Naive thymus-derived CD8-positive, alpha-beta T cell (primary cell): ENCODE data around the gene RAB43. TPM values are rescaled to one million over a fixed set of nuclear protein-coding genes. Genes with fewer than 3 reads are reported as not detected.
"Not testable (repeated sequence)": the region's sequence is repeated elsewhere in the genome, so short reads cannot be mapped to it uniquely, and the experiment has no call there.

Experiments
- ATAC-seq, 2 donors: fragments of 150-1000 bp; cut with Tn5 transposase in 1 of 2; sonication (Bioruptor Pico), chemical (Tn5 transposase) in 1 of 2; 1 replicate in 1 of 2; 2 replicates in 1 of 2; pipeline ENCODE4 v1.10.0; 2021; ENCODE audit warnings: mild to moderate bottlenecking in 2 of 2, moderate library complexity in 2 of 2
- POLR2A ChIA-PET: fragments of 350-600 bp; sonication (Branson Sonifier 250); formaldehyde crosslinking; loops from one replicate; lab custom pipeline; 2021; ENCODE audit warnings: antibody characterized with exemption; lab: Charles Lee
- DNase-seq, 10 donors: peaks; one replicate each; pipeline versions ENCODE4 v3.0.0 to v3.0.0-alpha.2; 2020 to 2022
- H3K27ac Mint-ChIP-seq, 10 donors: one replicate each; pipeline ENCODE4 v1.8.0; 2020 to 2022; ENCODE audit warnings: mild to moderate bottlenecking in 10 of 10, mixed read lengths in 10 of 10, moderate library complexity in 4 of 10, inconsistent platforms in 1 of 10
- H3K27me3 Mint-ChIP-seq, 5 donors: one replicate each; pipeline ENCODE4 v1.8.0; 2021 to 2022; ENCODE audit warnings: mixed read lengths in 5 of 5
- H3K36me3 Mint-ChIP-seq, 3 donors: one replicate each; pipeline ENCODE4 v1.8.0; 2020 to 2022; ENCODE audit warnings: mixed read lengths in 3 of 3, mild to moderate bottlenecking in 2 of 3, inconsistent platforms in 1 of 3
- H3K4me1 Mint-ChIP-seq, 4 donors: one replicate each; pipeline ENCODE4 v1.8.0; 2021 to 2022; ENCODE audit warnings: mixed read lengths in 4 of 4
- H3K4me3 Mint-ChIP-seq, 10 donors: one replicate each; pipeline ENCODE4 v1.8.0; 2020 to 2022; ENCODE audit warnings: mild to moderate bottlenecking in 10 of 10, mixed read lengths in 10 of 10, moderate library complexity in 6 of 10, inconsistent platforms in 1 of 10
- H3K9me3 Mint-ChIP-seq, 9 donors: one replicate each; pipeline ENCODE4 v1.8.0; 2020 to 2022; ENCODE audit warnings: mixed read lengths in 9 of 9, mild to moderate bottlenecking in 3 of 9, inconsistent platforms in 1 of 9, moderate library complexity in 1 of 9
- polyA plus RNA-seq, 3 donors: library from polyadenylated mRNA; unstranded; fragments of 300-500 nt; fragmentation: Illumina TruSeq; gene quantifications; one replicate each; pipeline ENCODE4 v1.2.3, GENCODE V29; 2021
- total RNA-seq, 8 experiments: library from RNA in 2 of 8; stranded (reverse) in 2 of 8; gene quantifications; one replicate each; pipeline ENCODE4 v1.2.3 and lab custom pipeline; 2021 to 2026

Gene RAB43
- total and polyA plus RNA-seq, 5 experiments from 2014 or later: 15.7 to 130 (median 43.1) TPM

GRCh38 chr3:129136275-129136674 lies 14.7 kb upstream of the RAB43 start:
- peaks cover 16 to 19% (median 18%) of the 10 kb centered on the region in 4 donors for H3K4me1 Mint-ChIP-seq
- not testable (repeated sequence) for DNase-seq, H3K27me3 Mint-ChIP-seq, H3K9me3 Mint-ChIP-seq, H3K4me3 Mint-ChIP-seq, H3K27ac Mint-ChIP-seq, ATAC-seq
- H3K36me3 Mint-ChIP-seq: peaks cover 7 to 84% (median 11%) of the 10 kb centered on the region in 3 donors
- POLR2A ChIA-PET: interaction anchor here (0.6 to 6.0 kb wide), 3 partner anchors 17 to 104 kb away, joined by 3 to 61 read pairs (median 3); partner anchors contain the start of gene RAB43

- Mint-ChIP-seq H3K9me3 (no peaks in the 10 kb centered on the region), H3K4me1 (peaks cover 17 to 22% (median 19%) of the 10 kb centered on the region in 4 donors), H3K27me3 (no peaks in the 10 kb centered on the region), H3K36me3 (peaks cover 9 to 88% (median 11%) of the 10 kb centered on the region in 3 donors), H3K27ac (peak overlapping the region; percentile 64 to 95 (median 85)), H3K4me3 (peak overlapping the region in 9 of 10 donors; percentile 14 to 73 (median 42))
- ATAC-seq: peak; percentile 78 to 83
- DNase-seq: peak in 2 of 10 donors; percentile 30 to 32
- POLR2A ChIA-PET: interaction anchor here (0.6 to 6.0 kb wide), 4 partner anchors 13 to 184 kb away, joined by 3 to 61 read pairs (median 3); partner anchors contain the start of gene RAB43
These were observed 10.7 kb upstream of the RAB43 start for GRCh38 chr3:129132097-129132866.

GRCh38 chr3:129131465-129132088 lies 10.0 kb upstream of the RAB43 start:
- Mint-ChIP-seq H3K4me1 (peaks cover 17 to 29% (median 22%) of the 10 kb centered on the region in 4 donors), H3K4me3 (peak overlapping the region in 2 of 10 donors; percentile 37 to 73), H3K36me3 (peaks cover 9 to 81% (median 11%) of the 10 kb centered on the region in 3 donors), H3K27ac (peak overlapping the region; percentile 55 to 95 (median 85)), H3K9me3 (no peaks in the 10 kb centered on the region), H3K27me3 (no peaks in the 10 kb centered on the region)
- POLR2A ChIA-PET: interaction anchor here (0.6 to 6.0 kb wide), 3 partner anchors 12 to 184 kb away, joined by 3 to 61 read pairs (median 3); partner anchors contain the start of gene RAB43
- DNase-seq (no peak), ATAC-seq (no peak)

GRCh38 chr3:129130291-129130813 lies 8.7 kb upstream of the RAB43 start:
- H3K4me3 Mint-ChIP-seq: no peak overlapping the region
- DNase-seq (no peak), ATAC-seq (no peak)
- POLR2A ChIA-PET: interaction anchor here (0.9 kb wide), 2 partner anchors 9 to 107 kb away, joined by 3 to 4 read pairs; partner anchors contain the start of gene RAB43
- H3K9me3 Mint-ChIP-seq: no peaks in the 10 kb centered on the region
- H3K36me3 Mint-ChIP-seq: peaks cover 9 to 73% (median 11%) of the 10 kb centered on the region in 3 donors
- H3K27ac Mint-ChIP-seq: peak overlapping the region in 1 of 10 donors; percentile 49
- no peaks in the 10 kb centered on the region for H3K27me3 Mint-ChIP-seq
- peaks cover 17 to 33% (median 23%) of the 10 kb centered on the region in 4 donors for H3K4me1 Mint-ChIP-seq

GRCh38 chr3:129128357-129129155 lies 7.0 kb upstream of the RAB43 start:
- no peaks in the 10 kb centered on the region for H3K27me3 Mint-ChIP-seq
- DNase-seq: no peak
- POLR2A ChIA-PET: interaction anchor here (0.6 to 1.6 kb wide), 2 partner anchors 8 to 10 kb away, joined by 5 to 8 read pairs; no protein-coding TSS in a partner anchor
- no peak for ATAC-seq
- peaks cover 0 to 56% (median 9%) of the 10 kb centered on the region in 3 donors for H3K36me3 Mint-ChIP-seq
- H3K9me3 Mint-ChIP-seq: no peaks in the 10 kb centered on the region
- H3K27ac Mint-ChIP-seq: peak overlapping the region in 4 of 10 donors; percentile 20 to 70 (median 42)
- peak overlapping the region in 1 of 10 donors; percentile 38 for H3K4me3 Mint-ChIP-seq
- H3K4me1 Mint-ChIP-seq: peaks cover 18 to 33% (median 23%) of the 10 kb centered on the region in 4 donors

GRCh38 chr3:129126726-129127280 lies 5.2 kb upstream of the RAB43 start:
- Mint-ChIP-seq H3K27ac (peak overlapping the region in 8 of 10 donors; percentile 43 to 89 (median 74)), H3K4me1 (peaks cover 11 to 22% (median 19%) of the 10 kb centered on the region in 4 donors), H3K27me3 (no peaks in the 10 kb centered on the region), H3K4me3 (no peak overlapping the region), H3K9me3 (no peaks in the 10 kb centered on the region), H3K36me3 (peaks cover 0 to 40% (median 9%) of the 10 kb centered on the region in 3 donors)
- ATAC-seq (no peak), DNase-seq (no peak)
- POLR2A ChIA-PET: interaction anchor here (0.6 to 0.7 kb wide), 2 partner anchors 100 to 837 kb away, joined by 3 read pairs; no protein-coding TSS in a partner anchor

GRCh38 chr3:129123314-129124060 lies 1.9 kb upstream of the RAB43 start:
- Mint-ChIP-seq H3K27ac (peak overlapping the region; percentile 64 to 97 (median 88)), H3K4me1 (peaks cover 11 to 39% (median 18%) of the 10 kb centered on the region in 4 donors), H3K4me3 (peak overlapping the region in 9 of 10 donors; percentile 29 to 80 (median 62)), H3K27me3 (no peaks in the 10 kb centered on the region), H3K36me3 (peaks cover 17 to 19% (median 18%) of the 10 kb centered on the region in 3 donors), H3K9me3 (no peaks in the 10 kb centered on the region)
- POLR2A ChIA-PET: interaction anchor here (0.7 to 9.8 kb wide), 9 partner anchors 11 to 193 kb away, joined by 3 to 140 read pairs (median 20); partner anchors contain the start of genes CNBP and HMCES
- DNase-seq (peak in 1 of 10 donors; percentile 36), ATAC-seq (no peak)

- Mint-ChIP-seq H3K27me3 (no peaks in the 10 kb centered on the region), H3K9me3 (no peaks in the 10 kb centered on the region), H3K4me1 (peaks cover 17 to 49% (median 28%) of the 10 kb centered on the region in 4 donors), H3K36me3 (peaks cover 19 to 23% (median 20%) of the 10 kb centered on the region in 3 donors), H3K27ac (peak overlapping the region; percentile 64 to 97 (median 88)), H3K4me3 (peak overlapping the region in 9 of 10 donors; percentile 55 to 93 (median 78))
- POLR2A ChIA-PET: interaction anchor here (0.6 to 9.8 kb wide), 26 partner anchors 8 to 200 kb away, joined by 3 to 140 read pairs (median 8); partner anchors contain the start of genes CFAP92, CNBP and HMCES
- DNase-seq (peak in 1 of 10 donors; percentile 21), ATAC-seq (no peak)
These were observed 908 bp upstream of the RAB43 start for GRCh38 chr3:129122412-129123011.

GRCh38 chr3:129121016-129121791 lies 400 bp downstream of the RAB43 start:
- DNase-seq (peak; percentile 22 to 75 (median 51)), ATAC-seq (peak; percentile 21 to 33)
- Mint-ChIP-seq H3K27me3 (no peaks in the 10 kb centered on the region), H3K4me1 (peaks cover 20 to 61% (median 33%) of the 10 kb centered on the region in 4 donors), H3K4me3 (peak overlapping the region; percentile 83 to 99 (median 94)), H3K36me3 (peaks cover 24 to 31% (median 28%) of the 10 kb centered on the region in 3 donors), H3K9me3 (no peaks in the 10 kb centered on the region), H3K27ac (peak overlapping the region; percentile 88 to 99 (median 98))
- POLR2A ChIA-PET: interaction anchor here (0.6 to 9.8 kb wide), 44 partner anchors 7 to 1449 kb away, joined by 3 to 140 read pairs (median 5); partner anchors contain the start of genes ABTB1, ACAD9, CFAP92 and CNBP
